OCI-M2 (cell line): ENCODE measurements around the gene MAGED2.
"Not testable (repeated sequence)": the region's sequence is repeated elsewhere in the genome, so short reads cannot be mapped to it uniquely, and the experiment has no call there.

Source experiments
- DNase-seq: peaks from one replicate; lab custom pipeline; 2025; ENCODE audit not compliant: unreplicated experiment; lab: John Stamatoyannopoulos, UW

Gene MAGED2

GRCh38 chrX:54818221-54818620, 10.7 kb downstream of the MAGED2 start:
- no peak for DNase-seq

- no peak for DNase-seq
These were observed 11.7 kb downstream of the MAGED2 start for GRCh38 chrX:54819201-54819600.

- DNase-seq: no peak
These were observed 13.2 kb downstream of the MAGED2 start for GRCh38 chrX:54820737-54821136.

- DNase-seq: no peak
These were observed 13.8 kb downstream of the MAGED2 start for GRCh38 chrX:54821310-54821709.

- DNase-seq: no peak
These were observed 16.6 kb downstream of the MAGED2 start for GRCh38 chrX:54824195-54824594.

- no peak for DNase-seq
These were observed 17.2 kb downstream of the MAGED2 start for GRCh38 chrX:54824722-54825121.

- no peak for DNase-seq
These were observed 18.3 kb downstream of the MAGED2 start for GRCh38 chrX:54825716-54826438.

- DNase-seq: no peak
These were observed 19.1 kb downstream of the MAGED2 start for GRCh38 chrX:54826598-54826997.

- DNase-seq: no peak
These were observed 31.0 kb downstream of the MAGED2 start for GRCh38 chrX:54838583-54838982.

- DNase-seq: not testable (repeated sequence)
These were observed 33.8 kb downstream of the MAGED2 start for GRCh38 chrX:54841184-54841874.

- no peak for DNase-seq
These were observed 35.1 kb downstream of the MAGED2 start for GRCh38 chrX:54842607-54843006.

GRCh38 chrX:54843050-54843449, 35.5 kb downstream of the MAGED2 start:
- no peak for DNase-seq

GRCh38 chrX:54847700-54848099, 40.2 kb downstream of the MAGED2 start:
- DNase-seq: not testable (repeated sequence)

- DNase-seq: no peak
These were observed 57.7 kb downstream of the MAGED2 start for GRCh38 chrX:54865208-54865607.
